Smooth muscle cell (in vitro differentiated cells): Measurements from ENCODE around the gene SCD5. TPM values are rescaled to one million over a fixed set of nuclear protein-coding genes. Genes with fewer than 3 reads are reported as not detected.

Experiments
- DNase-seq: peaks from one replicate; lab custom pipeline; 2025; ENCODE audit not compliant: unreplicated experiment; lab: John Stamatoyannopoulos, UW
- H2AFZ ChIP-seq: fragments of 200-600 bp; sonication (generic); 2 replicates; pipeline ENCODE4 v1.6.0; 2016; ENCODE audit warnings: antibody characterized with exemption, low read depth, mild to moderate bottlenecking
- H3F3A ChIP-seq: fragments of 200-600 bp; sonication (generic); 2 replicates; pipeline ENCODE4 v1.6.0; 2017; ENCODE audit warnings: antibody characterized with exemption, low read depth
- H3K27ac ChIP-seq: fragments of 200-600 bp; sonication (generic); 2 replicates; pipeline ENCODE4 v1.5.1; 2016; ENCODE audit warnings: low read depth, mild to moderate bottlenecking
- H3K27me3 ChIP-seq: fragments of 200-600 bp; sonication (generic); 2 replicates; pipeline ENCODE4 v1.6.1; 2016; ENCODE audit warnings: low read depth, mild to moderate bottlenecking
- H3K36me3 ChIP-seq: fragments of 200-600 bp; sonication (generic); 2 replicates; pipeline ENCODE4 v1.5.1; 2016; ENCODE audit warnings: low read depth
- H3K4me1 ChIP-seq: fragments of 200-600 bp; sonication (generic); 2 replicates; pipeline ENCODE4 v1.5.1; 2016; ENCODE audit warnings: low read depth
- H3K4me2 ChIP-seq: fragments of 200-600 bp; sonication (generic); 2 replicates; pipeline ENCODE4 v1.6.0; 2016; ENCODE audit warnings: mild to moderate bottlenecking
- H3K4me3 ChIP-seq: fragments of 200-600 bp; sonication (generic); 2 replicates; pipeline ENCODE4 v1.5.1; 2016; ENCODE audit warnings: mild to moderate bottlenecking
- H3K79me2 ChIP-seq: fragments of 200-600 bp; sonication (generic); 2 replicates; pipeline ENCODE4 v1.6.0; 2016; ENCODE audit warnings: low read depth, mild to moderate bottlenecking
- H3K9ac ChIP-seq: fragments of 200-600 bp; sonication (generic); 2 replicates; pipeline ENCODE4 v1.6.0; 2016; ENCODE audit warnings: low read depth
- H3K9me3 ChIP-seq: fragments of 200-600 bp; sonication (generic); replicated peaks from 2 replicates; pipeline ENCODE4 v1.5.1; 2016; ENCODE audit warnings: low read depth
- H4K20me1 ChIP-seq: fragments of 200-600 bp; sonication (generic); 2 replicates; pipeline ENCODE4 v1.6.0; 2016; ENCODE audit warnings: low read depth
- CTCF ChIP-seq: fragments of 200-600 bp; sonication (generic); IDR thresholded peaks from 2 replicates; pipeline ENCODE4 v1.5.1; 2017; ENCODE audit warnings: borderline replicate concordance, mild to moderate bottlenecking, antibody characterized with exemption; ENCODE audit not compliant: insufficient read depth, poor library complexity, severe bottlenecking
- WGBS: methylation state at CpG from one replicate; pipeline ENCODE4 v1.1.7; 2016; ENCODE audit warnings: low lambda C conversion rate; 5-methylcytosine and 5-hydroxymethylcytosine counted together
- polyA plus RNA-seq: library from polyadenylated mRNA; unstranded; fragments of >200 nt; fragmentation: Nextera tagmentation; extraction: Ambion mirVana; gene quantifications from 2 replicates; pipeline ENCODE4 v1.2.1, GENCODE V29; 2016
- total RNA-seq: library from RNA; depleted of rRNA; stranded (reverse); fragments of >200 nt; gene quantifications from 2 replicates; pipeline ENCODE4 v1.2.3, GENCODE V29; 2014

SCD5 gene
- total and polyA plus RNA-seq, 2 experiments from 2014 or later, result 9.2 to 24.3 TPM

GRCh38 chr4:82789025-82789776 lies 9.4 kb downstream of the SCD5 start:
- Histone ChIP-seq H3K9ac (no peak overlapping the region), H3F3A (no peaks in the 10 kb centered on the region), H3K27me3 (no peaks in the 10 kb centered on the region), H3K4me1 (peaks cover 34% of the 10 kb centered on the region), H3K4me3 (no peak overlapping the region), H2AFZ (no peak overlapping the region), H3K9me3 (no peaks in the 10 kb centered on the region), H4K20me1 (peaks cover 28% of the 10 kb centered on the region), H3K4me2 (no peak overlapping the region), H3K27ac (no peak overlapping the region), H3K79me2 (peaks cover 19% of the 10 kb centered on the region), H3K36me3 (no peaks in the 10 kb centered on the region)
- 62% methylated on average over 7 of the region's 7 CpGs for WGBS
- DNase-seq, result no peak
- TF ChIP-seq CTCF, result no peak

GRCh38 chr4:82787342-82787741 lies 11.3 kb downstream of the SCD5 start:
- no peaks in the 10 kb centered on the region for H3F3A ChIP-seq
- H3K27me3 ChIP-seq, result no peaks in the 10 kb centered on the region
- H3K9ac ChIP-seq, result no peak overlapping the region
- 91% methylated on average over 4 of the region's 4 CpGs for WGBS
- H3K9me3 ChIP-seq, result no peaks in the 10 kb centered on the region
- TF ChIP-seq CTCF, result no peak
- H3K79me2 ChIP-seq, result peaks cover 14% of the 10 kb centered on the region
- H2AFZ ChIP-seq, result no peak overlapping the region
- no peak overlapping the region for H3K27ac ChIP-seq
- H3K36me3 ChIP-seq, result no peaks in the 10 kb centered on the region
- no peak for DNase-seq
- peaks cover 36% of the 10 kb centered on the region for H3K4me1 ChIP-seq
- H4K20me1 ChIP-seq, result peaks cover 20% of the 10 kb centered on the region
- no peak overlapping the region for H3K4me2 ChIP-seq
- H3K4me3 ChIP-seq, result no peak overlapping the region

GRCh38 chr4:82786828-82787227 lies 11.8 kb downstream of the SCD5 start:
- H3K79me2 ChIP-seq, result peaks cover 9% of the 10 kb centered on the region
- peaks cover 36% of the 10 kb centered on the region for H3K4me1 ChIP-seq
- no peak overlapping the region for H3K9ac ChIP-seq
- H3K4me3 ChIP-seq, result no peak overlapping the region
- no peaks in the 10 kb centered on the region for H3K27me3 ChIP-seq
- WGBS, result 87% methylated on average over 4 of the region's 4 CpGs
- H3K27ac ChIP-seq, result no peak overlapping the region
- H3K4me2 ChIP-seq, result no peak overlapping the region
- no peaks in the 10 kb centered on the region for H3F3A ChIP-seq
- no peak for DNase-seq
- no peak for TF ChIP-seq CTCF
- H4K20me1 ChIP-seq, result peaks cover 17% of the 10 kb centered on the region
- no peak overlapping the region for H2AFZ ChIP-seq
- no peaks in the 10 kb centered on the region for H3K9me3 ChIP-seq
- no peaks in the 10 kb centered on the region for H3K36me3 ChIP-seq
